Body of pancreas (tissue), 4 donors: ENCODE data around the gene ITGB4. TPM values are rescaled to one million over a fixed set of nuclear protein-coding genes. Genes with fewer than 3 reads are reported as not detected.

Experiments
- ATAC-seq: fragments of 150-250 bp; one replicate; pipeline ENCODE4 v1.9.1; 2016
- DNase-seq, 4 donors: peaks; one replicate each; pipeline ENCODE4 v3.0.0-alpha.2; 2019
- H3K27ac ChIP-seq, 4 donors: fragments of 200-600 bp; sonication (generic); 1 replicate in 3 of 4; 2 replicates in 1 of 4; pipeline versions ENCODE4 v1.5.1 to v1.6.1; 2016 to 2019; ENCODE audit warnings: mild to moderate bottlenecking in 1 of 4, mixed read lengths in 1 of 4, moderate library complexity in 1 of 4
- H3K27me3 ChIP-seq, 2 donors: fragments of 200-600 bp; sonication (generic); one replicate each; pipeline ENCODE4 v1.6.0; 2016; ENCODE audit warnings: mild to moderate bottlenecking in 1 of 2
- H3K36me3 ChIP-seq, 2 donors: fragments of 200-600 bp; sonication (generic); replicated peaks in 1 of 2; 2 replicates each; pipeline ENCODE4 v1.5.1; 2016; ENCODE audit warnings: low read depth in 2 of 2; ENCODE audit not compliant: insufficient read depth in 1 of 2
- H3K4me1 ChIP-seq: fragments of 200-600 bp; sonication (generic); one replicate; pipeline ENCODE4 v1.6.0; 2016
- H3K4me3 ChIP-seq, 2 donors: fragments of 200-600 bp; sonication (generic); 1 replicate in 1 of 2; 2 replicates in 1 of 2; pipeline ENCODE4 v1.5.1; 2016 to 2019
- H3K9me3 ChIP-seq, 3 donors: fragments of 200-600 bp; sonication (generic); 1 replicate in 2 of 3; 2 replicates in 1 of 3; pipeline ENCODE4 v1.5.1; 2016
- POLR2A ChIP-seq, 3 donors: fragments of 450-650 bp; IDR thresholded peaks; one replicate each; pipeline ENCODE4 v1.6.1; 2016; ENCODE audit warnings: antibody characterized with exemption in 3 of 3, mild to moderate bottlenecking in 2 of 3
- WGBS, 2 donors: methylation state at CpG; one replicate each; pipeline ENCODE4 v1.1.5; 2017; 5-methylcytosine and 5-hydroxymethylcytosine counted together
- intact Hi-C: fragments of 100-400 bp; cut with DNase I; formaldehyde crosslinking; loops from one replicate; pipeline ENCODE4 v1.15.1; 2023
- total RNA-seq, 2 donors: library from RNA; depleted of rRNA; stranded (reverse); fragments of >200 nt; gene quantifications; one replicate each; pipeline ENCODE4 v1.1.0, GENCODE V29; 2016
- TF ChIP-seq, protein P1 (sequence below), 7 experiments: fragments of 450-650 bp in 4 of 7; fragments of 200-600 bp in 3 of 7; sonication (generic) in 3 of 7; IDR thresholded peaks; one replicate each; pipeline ENCODE4 v1.5.1; 2016 to 2019; ENCODE audit warnings: antibody characterized with exemption in 7 of 7

The ITGB4 gene
- total RNA-seq, 2 donors from 2014 or later: 25.1 to 33.7 TPM

DNA sequence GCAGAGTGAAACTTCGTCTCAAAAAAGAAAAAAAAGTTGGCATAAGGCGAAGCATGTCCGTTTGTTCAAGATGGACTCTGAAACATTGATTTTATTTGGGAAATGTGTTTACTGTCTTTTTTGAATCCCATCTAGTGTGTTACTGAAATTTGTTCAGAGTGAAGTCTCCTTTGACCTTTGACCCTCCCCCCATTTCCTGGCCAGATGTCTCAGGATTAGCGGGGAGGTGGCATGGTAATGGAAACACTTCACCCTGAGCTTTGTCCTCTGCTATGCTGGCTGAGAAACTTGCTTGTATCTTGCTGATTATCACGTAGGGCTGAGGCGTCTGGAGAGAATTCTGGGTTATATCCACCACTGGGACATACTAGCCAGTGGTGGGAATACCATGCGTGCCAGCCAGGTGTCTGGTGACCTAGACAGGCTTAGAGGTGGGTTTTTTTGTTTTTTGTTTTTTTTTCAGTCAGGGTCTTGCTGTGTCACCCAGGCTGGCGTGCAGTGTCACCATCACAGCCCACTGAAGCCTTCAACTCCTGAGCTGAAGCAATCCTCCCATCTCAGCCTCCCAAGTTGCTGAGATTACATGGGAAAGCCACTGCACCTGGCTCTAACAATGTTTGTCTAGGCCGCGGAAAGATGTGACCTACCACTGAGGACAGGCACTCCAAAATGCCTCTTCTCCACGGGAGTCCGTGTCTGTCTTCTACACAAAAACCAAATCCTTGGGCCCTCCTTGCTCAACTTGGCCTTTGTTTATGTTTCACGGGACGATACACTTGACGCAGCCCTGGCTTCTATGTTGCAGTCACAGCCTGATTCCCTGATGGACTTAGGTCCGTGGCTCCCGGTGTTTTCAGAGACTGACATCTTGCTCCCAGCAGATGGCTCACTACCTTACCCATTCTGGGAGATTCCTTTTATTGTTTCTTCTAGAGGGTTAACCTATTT, 50.3 kb downstream of the ITGB4 start:
- H3K36me3 ChIP-seq: peaks cover 0 to under 1% of the 10 kb centered on the region in 2 donors
- H3K4me1 ChIP-seq: peaks cover 39% of the 10 kb centered on the region
- H3K27ac ChIP-seq: no peak overlapping the region
- H3K4me3 ChIP-seq: no peak overlapping the region
- H3K9me3 ChIP-seq: no peaks in the 10 kb centered on the region
- ATAC-seq: no peak
- intact Hi-C loops: no loop called here
- TF ChIP-seq, protein P1, sequence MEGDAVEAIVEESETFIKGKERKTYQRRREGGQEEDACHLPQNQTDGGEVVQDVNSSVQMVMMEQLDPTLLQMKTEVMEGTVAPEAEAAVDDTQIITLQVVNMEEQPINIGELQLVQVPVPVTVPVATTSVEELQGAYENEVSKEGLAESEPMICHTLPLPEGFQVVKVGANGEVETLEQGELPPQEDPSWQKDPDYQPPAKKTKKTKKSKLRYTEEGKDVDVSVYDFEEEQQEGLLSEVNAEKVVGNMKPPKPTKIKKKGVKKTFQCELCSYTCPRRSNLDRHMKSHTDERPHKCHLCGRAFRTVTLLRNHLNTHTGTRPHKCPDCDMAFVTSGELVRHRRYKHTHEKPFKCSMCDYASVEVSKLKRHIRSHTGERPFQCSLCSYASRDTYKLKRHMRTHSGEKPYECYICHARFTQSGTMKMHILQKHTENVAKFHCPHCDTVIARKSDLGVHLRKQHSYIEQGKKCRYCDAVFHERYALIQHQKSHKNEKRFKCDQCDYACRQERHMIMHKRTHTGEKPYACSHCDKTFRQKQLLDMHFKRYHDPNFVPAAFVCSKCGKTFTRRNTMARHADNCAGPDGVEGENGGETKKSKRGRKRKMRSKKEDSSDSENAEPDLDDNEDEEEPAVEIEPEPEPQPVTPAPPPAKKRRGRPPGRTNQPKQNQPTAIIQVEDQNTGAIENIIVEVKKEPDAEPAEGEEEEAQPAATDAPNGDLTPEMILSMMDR (IDR thresholded peaks at IDR 0.05): no peak
- TF ChIP-seq POLR2A (IDR thresholded peaks at IDR 0.05): no peak
- 38 to 41% methylated on average over 17 of the region's 17 CpGs for WGBS, 2 donors
- peak in 2 of 4 donors; percentile 16 to 19 for DNase-seq
- no peaks in the 10 kb centered on the region for H3K27me3 ChIP-seq

DNA sequence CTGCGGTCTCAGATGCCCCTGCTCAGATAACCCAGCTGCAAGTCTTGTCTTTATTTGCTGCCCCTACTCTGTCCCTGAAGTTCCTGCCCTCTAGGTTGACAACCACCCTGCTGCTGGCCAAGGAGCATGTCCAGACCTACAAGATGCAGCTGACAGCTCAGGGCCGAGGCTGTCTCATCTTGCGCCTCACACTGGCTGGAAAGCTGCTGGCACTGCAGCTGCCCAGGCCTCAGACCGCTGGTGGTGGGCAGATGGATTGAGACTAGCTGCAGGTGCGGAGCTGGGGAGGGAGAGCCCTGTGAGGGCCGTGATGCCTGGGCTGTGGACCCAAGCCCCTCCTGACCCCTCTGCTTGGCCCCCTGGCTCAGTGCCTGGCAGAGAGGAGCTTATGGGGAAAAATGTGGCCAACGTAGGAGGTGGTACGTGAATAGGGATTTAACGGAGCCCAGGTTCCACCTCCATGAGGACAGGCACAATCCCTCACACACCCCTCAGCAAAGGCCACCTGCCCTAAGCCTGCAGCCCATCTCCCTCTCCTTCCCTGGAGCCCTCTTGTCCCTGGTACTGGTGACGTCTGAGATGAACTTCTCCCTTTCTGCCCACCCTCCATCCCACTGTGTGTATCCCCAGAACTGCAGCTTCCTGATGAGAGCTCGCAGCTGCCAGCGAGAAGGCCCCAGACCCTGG, 52.0 kb downstream of the ITGB4 start:
- peak in 1 of 3 donors; percentile 7 for TF ChIP-seq POLR2A (IDR thresholded peaks at IDR 0.05)
- TF ChIP-seq, protein P1 (IDR thresholded peaks at IDR 0.05): no peak
- WGBS, 2 donors: 89 to 93% methylated on average over 12 of the region's 12 CpGs
- no peaks in the 10 kb centered on the region for H3K9me3 ChIP-seq
- DNase-seq (peak in 1 of 4 donors; percentile 16), ATAC-seq (no peak)
- peaks cover 47% of the 10 kb centered on the region for H3K4me1 ChIP-seq
- H3K4me3 ChIP-seq: no peak overlapping the region
- H3K27ac ChIP-seq: no peak overlapping the region
- peaks cover 6 to 7% of the 10 kb centered on the region in 2 donors for H3K36me3 ChIP-seq
- H3K27me3 ChIP-seq: no peaks in the 10 kb centered on the region
- intact Hi-C loops: no loop called here

DNA sequence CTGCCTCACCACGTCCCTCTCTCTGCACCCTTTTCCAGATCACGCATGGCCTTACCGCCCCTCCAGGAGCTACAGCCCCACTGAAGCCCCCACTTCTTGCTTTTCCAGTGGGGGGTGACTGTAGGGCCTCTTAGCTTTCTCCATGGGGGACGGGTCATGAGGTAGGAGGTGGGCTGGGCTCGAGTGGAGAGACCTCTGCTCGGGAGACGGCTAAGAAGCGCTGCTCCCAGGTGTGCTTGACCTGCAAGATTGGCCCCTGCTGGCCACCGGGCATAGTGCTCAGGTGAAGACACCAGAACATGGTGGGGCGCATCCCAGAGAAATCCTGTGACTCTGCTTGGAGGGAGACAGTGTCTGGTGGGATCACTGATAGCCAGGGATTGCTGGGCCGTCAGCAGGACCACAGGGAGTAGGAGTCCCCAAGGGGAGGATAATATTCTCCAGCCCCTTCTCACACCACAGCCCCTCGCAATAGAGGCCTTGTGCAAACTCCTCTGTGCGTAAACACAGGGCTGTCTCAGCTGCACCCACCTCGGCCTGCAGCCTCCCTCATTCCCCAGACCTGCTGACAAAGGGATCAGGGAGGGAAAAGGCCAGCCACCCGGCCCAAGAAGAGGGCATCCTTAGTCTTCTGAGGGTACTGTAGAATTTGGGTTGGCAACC, 52.7 kb downstream of the ITGB4 start:
- H3K4me3 ChIP-seq: no peak overlapping the region
- H3K9me3 ChIP-seq: no peaks in the 10 kb centered on the region
- TF ChIP-seq, protein P1 (IDR thresholded peaks at IDR 0.05): peak in 2 of 7 experiments; percentile 7 to 19
- no peak for TF ChIP-seq POLR2A (IDR thresholded peaks at IDR 0.05)
- DNase-seq (peak in 2 of 4 donors; percentile 29 to 52), ATAC-seq (no peak)
- WGBS, 2 donors: 83 to 93% methylated on average over 9 to 15 of the region's 15 CpGs
- intact Hi-C loops: no loop called here
- no peak overlapping the region for H3K27ac ChIP-seq
- peaks cover 7 to 12% of the 10 kb centered on the region in 2 donors for H3K36me3 ChIP-seq
- H3K4me1 ChIP-seq: peaks cover 47% of the 10 kb centered on the region
- no peaks in the 10 kb centered on the region for H3K27me3 ChIP-seq

DNA sequence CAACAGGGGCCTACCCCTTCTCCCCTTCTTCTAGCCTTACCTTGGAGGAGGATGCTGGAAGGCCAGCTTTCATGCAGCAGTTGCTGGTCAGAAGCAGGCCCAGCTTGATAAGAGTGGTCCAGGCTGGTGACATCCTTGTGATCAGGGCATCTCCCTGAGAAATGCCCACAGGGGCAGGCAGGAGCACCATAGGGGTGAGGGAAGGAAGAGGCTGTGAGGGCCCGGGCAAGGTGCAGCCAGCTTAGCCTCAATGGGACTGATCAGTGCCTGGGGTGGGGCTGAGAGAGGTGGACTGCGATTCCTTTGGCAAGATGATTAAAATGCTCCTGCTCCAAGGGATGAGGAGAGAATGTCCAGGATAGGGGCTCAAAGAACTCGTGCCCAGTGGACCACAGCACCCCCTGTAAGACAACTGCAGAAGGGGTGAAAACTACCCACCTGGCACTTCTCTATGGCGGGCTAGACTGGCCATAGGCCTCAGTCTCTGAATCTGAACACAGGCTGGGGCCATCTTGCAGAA, 53.3 kb downstream of the ITGB4 start:
- intact Hi-C loops: no loop called here
- Histone ChIP-seq H3K27ac (peak overlapping the region in 1 of 4 donors; percentile 29), H3K36me3 (peaks cover 7 to 12% of the 10 kb centered on the region in 2 donors), H3K9me3 (no peaks in the 10 kb centered on the region), H3K4me1 (peaks cover 43% of the 10 kb centered on the region), H3K4me3 (no peak overlapping the region), H3K27me3 (no peaks in the 10 kb centered on the region)
- TF ChIP-seq, protein P1 (IDR thresholded peaks at IDR 0.05): no peak
- peak in 1 of 3 donors; percentile 29 for TF ChIP-seq POLR2A (IDR thresholded peaks at IDR 0.05)
- ATAC-seq (no peak), DNase-seq (peak in 3 of 4 donors; percentile 29 to 52 (median 44))
- WGBS, 2 donors: 90 to 95% methylated on average over 3 to 4 of the region's 4 CpGs
